Endothelial cell of umbilical vein (primary cell): Measurements from ENCODE around the gene RALGPS1. TPM values are rescaled to one million over a fixed set of nuclear protein-coding genes. Genes with fewer than 3 reads are reported as not detected.

Experiments
- BruUV-seq: library from RNA; stranded (reverse); fragments of 400-500 nt; replicated peaks from 2 replicates; lab custom pipeline; 2021; lab: Mats Ljungman, UMichigan
- CTCF ChIA-PET: fragments of 300-600, 350-600 bp; sonication (Branson Sonifier 250); formaldehyde crosslinking; loops from one replicate; lab custom pipeline; 2021; ENCODE audit warnings: antibody characterized with exemption, inconsistent platforms; lab: Charles Lee
- POLR2A ChIA-PET: fragments of 300-600, 350-600 bp; sonication (Branson Sonifier 250); formaldehyde crosslinking; loops from one replicate; lab custom pipeline; 2021; ENCODE audit warnings: antibody characterized with exemption, inconsistent platforms; lab: Charles Lee
- DNase-seq: peaks from one replicate; pipeline ENCODE4 v3.0.0-alpha.2; 2011; ENCODE audit warnings: low read depth, low spot score
- FAIRE-seq: peaks from 2 replicates; lab custom pipeline; 2011; peaks lifted over from hg19 to GRCh38; lab: Jason Lieb, UNC
- H2AFZ ChIP-seq: 2 replicates; pipeline ENCODE4 v1.6.0; 2012; ENCODE audit warnings: low read depth, low read length, control low read depth, inconsistent platforms
- H3K27ac ChIP-seq: 2 replicates; pipeline ENCODE4 v1.5.1; 2011; ENCODE audit warnings: low read depth, mild to moderate bottlenecking, control low read depth, low read length, moderate library complexity; ENCODE audit not compliant: insufficient read depth
- H3K27me3 ChIP-seq, 2 experiments: 2 replicates each; pipeline versions ENCODE4 v1.6.0 to v1.6.1; 2011; ENCODE audit warnings: low read length in 2 of 2, mixed read lengths in 1 of 2; ENCODE audit not compliant: control insufficient read depth in 2 of 2, insufficient read depth in 2 of 2
- H3K36me3 ChIP-seq, 2 experiments: 2 replicates in 1 of 2; 3 replicates in 1 of 2; pipeline ENCODE4 v1.5.1; 2011; ENCODE audit warnings: low read length in 2 of 2, mild to moderate bottlenecking in 1 of 2, moderate library complexity in 1 of 2; ENCODE audit not compliant: control insufficient read depth in 2 of 2, insufficient read depth in 2 of 2; ENCODE audit errors: extremely low read depth in 1 of 2
- H3K4me1 ChIP-seq: 3 replicates; pipeline ENCODE4 v1.5.1; 2011; ENCODE audit warnings: mild to moderate bottlenecking, low read length; ENCODE audit not compliant: control insufficient read depth, insufficient read depth; ENCODE audit errors: extremely low read depth
- H3K4me2 ChIP-seq: 2 replicates; pipeline ENCODE4 v1.6.1; 2011; ENCODE audit warnings: low read length, control low read depth, mixed read lengths; ENCODE audit not compliant: insufficient read depth
- H3K4me3 ChIP-seq, 3 experiments: fragments of 200-600 bp in 1 of 3; sonication (generic), shearing (Covaris generic) in 1 of 3; replicated peaks in 1 of 3; 2 replicates each; pipeline ENCODE4 v1.5.1; 2011 to 2016; ENCODE audit warnings: control low read depth in 3 of 3, low read length in 3 of 3, mild to moderate bottlenecking in 2 of 3, inconsistent platforms in 1 of 3, low read depth in 1 of 3, moderate library complexity in 1 of 3; ENCODE audit not compliant: insufficient read depth in 1 of 3
- H3K79me2 ChIP-seq: 2 replicates; pipeline ENCODE4 v1.6.0; 2012; ENCODE audit warnings: low read length, inconsistent platforms; ENCODE audit not compliant: control insufficient read depth, insufficient read depth
- H3K9ac ChIP-seq: replicated peaks from 2 replicates; pipeline ENCODE3; 2011; ENCODE audit warnings: low read length, control low read depth; ENCODE audit not compliant: insufficient read depth; ENCODE audit errors: extremely low read depth
- H3K9me1 ChIP-seq: replicated peaks from 3 replicates; pipeline ENCODE4 v1.6.0; 2011; ENCODE audit warnings: mild to moderate bottlenecking, low read length; ENCODE audit not compliant: control insufficient read depth, insufficient read depth; ENCODE audit errors: extremely low read depth
- H3K9me3 ChIP-seq: replicated peaks from 2 replicates; pipeline ENCODE4 v1.5.1; 2012; ENCODE audit warnings: low read length, inconsistent platforms; ENCODE audit not compliant: control insufficient read depth, insufficient read depth
- H4K20me1 ChIP-seq: replicated peaks from 2 replicates; pipeline ENCODE3; 2011; ENCODE audit warnings: mild to moderate bottlenecking, low read length; ENCODE audit not compliant: control insufficient read depth, insufficient read depth; ENCODE audit errors: extremely low read depth
- EZH2 ChIP-seq: IDR thresholded peaks from 2 replicates; pipeline ENCODE4 v1.6.1; 2012; ENCODE audit warnings: borderline replicate concordance, low read depth, mild to moderate bottlenecking, moderate library complexity, low read length, inconsistent platforms; ENCODE audit not compliant: severe bottlenecking
- GATA2 ChIP-seq: IDR thresholded peaks from 2 replicates; pipeline ENCODE4 v1.7.0; 2011; ENCODE audit warnings: low read depth, mild to moderate bottlenecking, moderate library complexity, mixed read lengths, low read length; ENCODE audit not compliant: insufficient read length, insufficient read depth
- JUN ChIP-seq: IDR thresholded peaks from 2 replicates; pipeline ENCODE4 v1.6.1; 2011; ENCODE audit warnings: borderline replicate concordance, low read depth; ENCODE audit not compliant: insufficient read length, insufficient read depth
- MYC ChIP-seq: IDR thresholded peaks from one replicate; pipeline ENCODE4 v1.6.1; 2011; ENCODE audit warnings: mild to moderate bottlenecking, low read depth, low read length
- POLR2A ChIP-seq: IDR thresholded peaks from 2 replicates; pipeline ENCODE4 v1.6.1; 2012; ENCODE audit warnings: low read depth, mild to moderate bottlenecking, control low read depth, low read length
- POLR2AphosphoS5 ChIP-seq: IDR thresholded peaks from 2 replicates; pipeline ENCODE4 v1.6.1; 2012; ENCODE audit warnings: low read depth, mild to moderate bottlenecking, control low read depth, low read length, moderate library complexity; ENCODE audit not compliant: insufficient read depth
- dilution Hi-C: fragments of 300-500 bp; cut with MboI; formaldehyde crosslinking; loops from one replicate; pipeline ENCODE4 v1.15.0; 2019; ENCODE audit warnings: low sequenced_read_pairs; ENCODE audit not compliant: extremely low pct_ligation_motif_present
- intact Hi-C: fragments of 100-400 bp; cut with micrococcal nuclease; formaldehyde crosslinking; loops from one replicate; pipeline ENCODE4 v1.10.0; 2022
- polyA plus RNA-seq, 4 experiments: library from polyadenylated mRNA; depleted of rRNA in 3 of 4; stranded (reverse) in 3 of 4; unstranded in 1 of 4; fragments of >200 nt; gene quantifications; 2 replicates each; pipeline versions ENCODE4 v1.2.1 to v1.2.3, GENCODE V29; 2011 to 2012; ENCODE audit warnings: missing spikeins in 1 of 4
- total RNA-seq: library from RNA; stranded (reverse); gene quantifications from 2 replicates; pipeline ENCODE4 v1.2.3, GENCODE V29; 2021
- TF ChIP-seq, protein P1 (sequence below), 2 donors: IDR thresholded peaks; 1 replicate in 1 of 2; 2 replicates in 1 of 2; pipeline ENCODE4 v1.5.1; 2011; ENCODE audit warnings: low read length in 2 of 2, mild to moderate bottlenecking in 2 of 2, moderate library complexity in 2 of 2, control low read depth in 1 of 2, inconsistent platforms in 1 of 2, low read depth in 1 of 2; ENCODE audit not compliant: insufficient read depth in 1 of 2; ENCODE audit errors: extremely low read depth in 1 of 2

Gene RALGPS1
- total and polyA plus RNA-seq, 2 donors (not counting 3 experiments of a cell fraction or from before 2014, with no cell fraction given), result 3.8 to 5.5 TPM

DNA sequence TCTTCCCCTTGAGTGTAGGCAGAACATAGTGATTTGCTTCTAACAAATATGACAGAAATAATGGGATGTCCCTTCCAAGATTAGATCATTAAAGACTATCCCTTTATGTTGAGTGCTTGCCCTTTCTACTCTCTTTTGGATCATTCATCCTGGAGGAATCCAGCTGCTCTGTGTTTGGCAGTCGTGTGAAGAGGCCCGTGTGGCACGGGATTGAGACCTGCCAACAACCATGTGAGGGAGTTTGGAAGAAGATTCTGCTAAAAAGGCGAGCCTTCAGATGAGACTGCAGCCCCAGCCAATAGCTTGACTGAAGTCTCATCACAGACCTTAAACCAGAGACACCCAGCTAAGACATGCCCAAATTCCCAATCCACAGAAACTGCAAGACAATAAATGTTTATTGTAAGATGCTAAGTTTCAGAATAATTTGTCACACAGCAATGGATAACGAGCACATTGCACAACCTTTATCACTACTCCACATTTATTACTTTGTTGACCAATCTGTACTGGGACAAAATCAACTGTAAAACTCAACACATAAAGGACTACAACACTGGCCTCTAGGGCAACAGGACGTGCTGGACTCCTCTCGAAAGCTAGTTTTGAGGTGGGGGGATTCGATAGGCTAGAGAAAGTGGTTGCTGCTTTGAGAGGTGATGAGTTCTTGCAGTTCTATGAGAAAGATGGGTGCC is 165.0 kb downstream of the RALGPS1 start:
- no peak for FAIRE-seq
- H3K79me2 ChIP-seq, result no peaks in the 10 kb centered on the region

More for the DNA sequence above, 165.0 kb downstream of the RALGPS1 start:
- TF ChIP-seq POLR2AphosphoS5, result no peak
- TF ChIP-seq GATA2, result no peak
- TF ChIP-seq JUN, result no peak
- TF ChIP-seq POLR2A, result no peak
- TF ChIP-seq, protein P1, sequence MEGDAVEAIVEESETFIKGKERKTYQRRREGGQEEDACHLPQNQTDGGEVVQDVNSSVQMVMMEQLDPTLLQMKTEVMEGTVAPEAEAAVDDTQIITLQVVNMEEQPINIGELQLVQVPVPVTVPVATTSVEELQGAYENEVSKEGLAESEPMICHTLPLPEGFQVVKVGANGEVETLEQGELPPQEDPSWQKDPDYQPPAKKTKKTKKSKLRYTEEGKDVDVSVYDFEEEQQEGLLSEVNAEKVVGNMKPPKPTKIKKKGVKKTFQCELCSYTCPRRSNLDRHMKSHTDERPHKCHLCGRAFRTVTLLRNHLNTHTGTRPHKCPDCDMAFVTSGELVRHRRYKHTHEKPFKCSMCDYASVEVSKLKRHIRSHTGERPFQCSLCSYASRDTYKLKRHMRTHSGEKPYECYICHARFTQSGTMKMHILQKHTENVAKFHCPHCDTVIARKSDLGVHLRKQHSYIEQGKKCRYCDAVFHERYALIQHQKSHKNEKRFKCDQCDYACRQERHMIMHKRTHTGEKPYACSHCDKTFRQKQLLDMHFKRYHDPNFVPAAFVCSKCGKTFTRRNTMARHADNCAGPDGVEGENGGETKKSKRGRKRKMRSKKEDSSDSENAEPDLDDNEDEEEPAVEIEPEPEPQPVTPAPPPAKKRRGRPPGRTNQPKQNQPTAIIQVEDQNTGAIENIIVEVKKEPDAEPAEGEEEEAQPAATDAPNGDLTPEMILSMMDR (IDR thresholded peaks at IDR 0.05; ENCODE audit: extremely low read depth in 1 of 2, insufficient read depth in 1 of 2, low read depth in 1 of 2, low read length in 2 of 2), result no peak
- TF ChIP-seq MYC, result no peak
- no peak for TF ChIP-seq EZH2
- Histone ChIP-seq H2AFZ (no peak overlapping the region), H3K27me3 (no peaks in the 10 kb centered on the region), H4K20me1 (no peaks in the 10 kb centered on the region), H3K4me1 (peaks cover 23% of the 10 kb centered on the region), H3K4me3 (no peak overlapping the region), H3K9me1 (no peaks in the 10 kb centered on the region), H3K27ac (no peak overlapping the region), H3K9ac (no peak overlapping the region), H3K36me3 (no peaks in the 10 kb centered on the region), H3K9me3 (no peaks in the 10 kb centered on the region), H3K4me2 (no peak overlapping the region)
- BruUV-seq, result no TSS peak
- no peak for DNase-seq
- POLR2A ChIA-PET, result no interaction called here
- intact Hi-C loops (no loop called here), dilution Hi-C loops (no loop called here)
- CTCF ChIA-PET, result no interaction called here
